Kasumi-1 (cell line): ENCODE results near the gene UBXN10.

Experiments used
- DNase-seq, 2 experiments: peaks; one replicate each; lab custom pipeline; 2025; lab: John Stamatoyannopoulos, UW

Gene UBXN10

DNA sequence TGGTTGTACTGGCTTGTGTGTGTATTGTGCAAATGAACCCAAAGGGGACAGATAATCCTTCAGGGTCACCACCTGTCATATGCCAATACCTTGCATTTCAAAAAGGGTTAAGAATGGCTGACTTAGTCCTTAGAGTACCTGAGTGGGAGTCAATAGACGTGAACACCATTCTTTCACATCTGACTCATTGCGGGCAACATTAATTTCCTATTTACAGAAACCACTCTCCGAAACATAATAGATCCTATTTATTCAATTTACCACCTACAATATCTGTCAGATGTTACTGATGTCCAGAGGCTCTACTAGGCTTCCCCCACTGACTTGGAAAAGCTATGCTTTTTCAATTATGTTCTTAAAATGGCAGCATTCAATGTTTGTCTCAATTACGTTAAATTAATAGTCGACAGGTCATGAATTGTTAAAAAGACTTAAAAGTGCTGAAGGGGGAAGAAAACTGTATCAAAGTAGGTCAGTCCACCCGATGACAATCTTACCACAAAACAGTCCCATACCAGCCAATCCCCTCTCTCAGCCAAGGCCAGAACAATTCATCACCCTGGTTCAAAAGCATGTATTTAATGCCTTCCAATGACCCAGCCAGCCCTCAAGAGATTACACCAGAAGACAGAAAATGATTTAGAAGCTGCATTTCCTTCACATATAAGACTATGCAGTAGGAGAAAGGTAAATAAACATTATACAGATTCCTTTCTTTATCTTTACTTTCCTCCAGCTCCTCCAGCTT, 49.1 kb downstream of the UBXN10 start:
- DNase-seq, result no peak

- DNase-seq, result no peak
These were observed 51.8 kb downstream of the UBXN10 start for GRCh38 chr1:20237646-20238045.

- DNase-seq, result no peak
These were observed 54.1 kb downstream of the UBXN10 start for GRCh38 chr1:20240012-20240411.

- DNase-seq, result no peak
These were observed 57.1 kb downstream of the UBXN10 start for GRCh38 chr1:20242890-20243479.
